Smooth muscle cell of the pulmonary artery (primary cell): Measurements from ENCODE around the gene OR4K15. TPM values are rescaled to one million over a fixed set of nuclear protein-coding genes. Genes with fewer than 3 reads are reported as not detected.

Experiments
- total RNA-seq: library from RNA; depleted of rRNA; stranded (reverse); fragments of >200 nt; gene quantifications from 2 replicates; pipeline ENCODE4 v1.2.3, GENCODE V29; 2014

The OR4K15 gene
- not detected in 2 replicates for total RNA-seq

GRCh38 chr14:19975291-19975690 is at the start of gene OR4K15:
TSS of gene OR4K15 (plus strand) at chr14:19975591. CDS start at chr14:19975591, 0 bp downstream.

GRCh38 chr14:19930617-19931016 is 44.8 kb upstream of the OR4K15 start, which contains the start of gene OR4K1:
TSS of gene OR4K1 (plus strand) at chr14:19930917. CDS start at chr14:19935667, 4,750 bp downstream.

GRCh38 chr14:20001863-20002262 is 26.5 kb downstream of the OR4K15 start, which contains the start of gene OR4Q2:
TSS of gene OR4Q2 (plus strand) at chr14:20002163.

GRCh38 chr14:20019257-20019865 is 44.0 kb downstream of the OR4K15 start, which contains the start of gene OR4K14:
TSS of gene OR4K14 (minus strand) at chr14:20019307. CDS start at chr14:20015193, 4,114 bp downstream.

Other genes starting within 250 kb of the OR4K15 start
- gene OR4Q3, start 232.0 kb upstream of the OR4K15 start, total RNA-seq = not detected in 2 replicates
- gene OR4M1, start 202.1 kb upstream of the OR4K15 start, total RNA-seq = not detected in 2 replicates
- gene OR4N2, start 171.8 kb upstream of the OR4K15 start, total RNA-seq = not detected in 2 replicates
- not detected in 2 replicates for gene OR4K2, start 100.4 kb upstream of the OR4K15 start, total RNA-seq
- not detected in 2 replicates for gene OR4K5, start 55.0 kb upstream of the OR4K15 start, total RNA-seq
- gene OR4K1, start 44.7 kb upstream of the OR4K15 start, total RNA-seq = not detected in 2 replicates
- not detected in 2 replicates for gene OR4Q2, start 26.6 kb downstream of the OR4K15 start, total RNA-seq
- gene OR4K14, start 43.7 kb downstream of the OR4K15 start, total RNA-seq = not detected in 2 replicates
- gene OR4K13, start 60.4 kb downstream of the OR4K15 start, total RNA-seq = not detected in 2 replicates
- not detected in 2 replicates for gene OR4L1, start 84.5 kb downstream of the OR4K15 start, total RNA-seq
- not detected in 2 replicates for gene OR4K17, start 135.1 kb downstream of the OR4K15 start, total RNA-seq
- not detected in 2 replicates for gene OR4N5, start 163.2 kb downstream of the OR4K15 start, total RNA-seq
- gene OR11G2, start 215.3 kb downstream of the OR4K15 start, total RNA-seq = not detected in 2 replicates
- gene OR11H6, start 248.1 kb downstream of the OR4K15 start, total RNA-seq = not detected in 2 replicates